Keratinocyte (primary cell): Measurements from ENCODE around the gene ZNF799.

Experiments used
- CTCF ChIP-seq, 3 experiments: IDR thresholded peaks in 1 of 3; conservative IDR thresholded peaks in 1 of 3; optimal IDR thresholded peaks in 1 of 3; 2 replicates in 2 of 3; 3 replicates in 1 of 3; pipeline versions ENCODE3 to v1.5.1; 2011; ENCODE audit warnings: low read length in 3 of 3, mild to moderate bottlenecking in 3 of 3, moderate library complexity in 2 of 3, control low read depth in 1 of 3, inconsistent platforms in 1 of 3; ENCODE audit not compliant: insufficient read depth in 2 of 3; ENCODE audit errors: extremely low read depth in 1 of 3
- EZH2 ChIP-seq: IDR thresholded peaks from one replicate; pipeline ENCODE4 v1.6.1; 2012; ENCODE audit warnings: inconsistent platforms, mild to moderate bottlenecking, low read length, moderate library complexity

GRCh38 chr19:12379732-12380443 lies 21.2 kb downstream of the ZNF799 start:
- TF ChIP-seq CTCF (optimal IDR thresholded peaks at IDR 0.05 in 1 of 3, IDR thresholded peaks at IDR 0.05 in 1 of 3, conservative IDR thresholded peaks at IDR 0.05 in 1 of 3; ENCODE audit: extremely low read depth in 1 of 3, insufficient read depth in 2 of 3, low read length in 3 of 3) (no peak), EZH2 (no peak)
